Stimulated activated CD4-positive, alpha-beta T cell treated with anti-CD3 and anti-CD28 coated beads, Interleukin-4, amount 100 ng/mL, for 48 hours (primary cell): ENCODE data around the gene KNDC1.

Experiments used
- DNase-seq, 2 donors: peaks; one replicate each; pipeline ENCODE4 v3.0.0-alpha.2; 2020; ENCODE audit warnings: low read depth in 2 of 2

Gene KNDC1

GRCh38 chr10:133191651-133192050 is 31.6 kb downstream of the KNDC1 start:
- no peak for DNase-seq

- DNase-seq: no peak
Measured at GRCh38 chr10:133194151-133194550, 34.1 kb downstream of the KNDC1 start.

- DNase-seq: no peak
Measured at GRCh38 chr10:133195096-133195495, 35.1 kb downstream of the KNDC1 start.

DNA sequence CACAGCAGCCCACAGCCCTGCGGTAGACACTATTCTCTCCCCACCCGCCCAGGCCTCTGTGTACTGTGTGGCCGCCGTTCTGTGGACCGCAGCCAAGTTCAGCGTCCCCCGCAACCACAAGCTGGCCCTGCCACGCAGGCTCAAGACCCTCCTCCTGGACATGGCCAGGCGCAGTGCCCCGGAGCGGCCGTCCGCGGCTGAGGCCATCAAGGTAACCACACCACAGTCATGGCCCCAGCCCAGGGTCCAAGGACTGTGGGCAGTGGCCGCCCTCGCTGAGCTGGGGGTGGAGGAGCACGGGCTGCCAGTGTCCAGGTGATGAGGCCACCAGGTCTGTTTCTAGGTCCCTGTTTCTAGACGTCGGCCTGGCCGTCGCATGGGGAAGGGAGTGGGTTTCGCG is 35.6 kb downstream of the KNDC1 start:
- no peak for DNase-seq

DNA sequence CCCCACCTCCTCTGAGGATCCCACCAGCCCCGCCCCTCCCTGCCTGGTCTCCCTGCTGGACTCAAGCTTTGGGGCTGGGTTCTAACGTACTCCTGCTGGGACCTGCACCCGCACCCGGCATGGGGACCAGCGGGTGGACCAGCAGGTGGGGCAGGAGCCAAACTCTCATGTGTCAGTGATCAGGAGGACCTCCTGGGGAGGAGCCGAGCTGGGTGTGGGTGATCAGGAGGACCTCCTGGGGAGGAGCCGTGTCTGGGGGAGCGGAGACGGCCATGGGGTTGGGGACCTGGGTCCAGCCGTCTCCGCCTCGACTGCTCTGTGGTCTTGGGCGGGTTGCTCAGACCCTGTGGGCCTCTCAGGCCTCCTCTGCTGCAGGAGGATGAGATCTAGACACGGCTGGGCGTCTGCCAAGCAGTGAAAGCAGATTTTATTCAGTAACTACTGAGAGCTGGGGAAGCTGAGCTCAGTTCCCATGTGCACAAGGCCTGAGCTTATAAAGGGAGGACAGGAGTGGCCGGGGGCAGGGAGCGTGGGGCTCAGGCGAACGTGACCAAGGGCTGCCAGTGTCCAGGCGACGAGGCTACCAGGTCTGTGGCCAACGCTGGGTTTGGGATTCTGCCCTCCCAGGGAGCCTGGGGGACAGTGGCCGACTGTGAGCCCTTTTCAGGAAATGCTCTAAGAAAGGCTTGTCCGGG is 36.3 kb downstream of the KNDC1 start:
- DNase-seq: no peak

DNA sequence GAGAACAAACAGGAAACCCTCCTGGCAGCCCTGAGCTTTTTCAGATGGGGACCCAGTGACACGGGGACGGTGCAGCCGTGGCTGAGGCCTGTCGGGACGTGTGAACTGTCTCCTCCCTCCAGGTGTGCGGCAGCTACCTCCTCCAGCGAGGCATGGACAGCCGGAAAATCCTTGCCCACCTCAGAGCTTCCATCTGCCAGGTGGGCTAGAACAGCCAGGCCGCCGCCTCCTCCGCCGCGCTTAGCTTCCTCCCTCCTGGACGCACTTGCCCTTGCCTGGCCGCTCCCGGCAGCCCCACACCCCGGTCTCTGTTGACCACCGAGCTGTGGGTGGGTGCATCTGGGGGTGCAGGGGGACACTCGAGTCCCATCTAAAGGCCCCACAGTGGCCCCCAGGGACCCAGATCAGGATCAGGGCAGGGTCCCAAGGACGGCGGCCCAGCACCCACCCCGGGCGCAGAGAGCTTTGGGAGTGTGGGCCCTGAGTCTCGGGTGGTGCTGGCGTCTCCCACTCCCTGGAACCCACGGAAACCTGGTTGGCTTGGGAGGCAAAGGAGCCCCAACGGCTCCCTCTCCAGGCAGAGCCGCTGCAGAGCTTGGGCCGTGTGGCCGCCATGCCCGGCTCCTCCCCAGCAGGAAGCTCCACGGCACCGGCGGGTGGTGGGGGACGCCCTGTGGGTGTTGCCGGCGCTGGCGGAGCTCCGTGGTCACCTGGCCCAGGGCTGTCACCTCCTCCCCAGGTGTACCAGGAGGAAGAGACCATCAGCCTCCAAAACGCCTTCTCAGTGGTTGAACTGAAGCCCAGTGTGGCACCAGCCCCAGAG is 37.1 kb downstream of the KNDC1 start:
- DNase-seq: no peak

DNA sequence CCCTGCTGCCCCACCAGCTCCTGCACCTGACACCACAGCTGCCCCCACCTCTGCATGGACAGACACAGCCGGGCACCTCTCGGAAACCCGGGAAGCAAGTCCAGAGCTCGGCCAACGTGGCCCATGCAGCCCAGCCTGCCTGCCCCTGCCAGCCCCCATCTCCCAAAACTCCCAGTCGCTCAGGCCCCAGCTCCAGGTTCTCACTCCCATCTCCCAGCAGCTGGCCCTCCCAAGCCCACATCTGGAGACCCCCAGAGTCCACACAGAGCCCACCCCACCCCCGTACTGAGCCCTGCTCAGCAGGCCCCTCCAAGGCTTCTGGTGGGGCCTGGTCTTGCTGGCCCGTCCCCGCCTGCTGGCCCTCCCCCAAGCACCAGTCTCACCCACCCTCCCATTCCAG is 37.8 kb downstream of the KNDC1 start:
- no peak for DNase-seq

- no peak for DNase-seq
Measured at GRCh38 chr10:133198206-133198605, 38.2 kb downstream of the KNDC1 start.

GRCh38 chr10:133198621-133199487 is 38.8 kb downstream of the KNDC1 start:
- no peak for DNase-seq

DNA sequence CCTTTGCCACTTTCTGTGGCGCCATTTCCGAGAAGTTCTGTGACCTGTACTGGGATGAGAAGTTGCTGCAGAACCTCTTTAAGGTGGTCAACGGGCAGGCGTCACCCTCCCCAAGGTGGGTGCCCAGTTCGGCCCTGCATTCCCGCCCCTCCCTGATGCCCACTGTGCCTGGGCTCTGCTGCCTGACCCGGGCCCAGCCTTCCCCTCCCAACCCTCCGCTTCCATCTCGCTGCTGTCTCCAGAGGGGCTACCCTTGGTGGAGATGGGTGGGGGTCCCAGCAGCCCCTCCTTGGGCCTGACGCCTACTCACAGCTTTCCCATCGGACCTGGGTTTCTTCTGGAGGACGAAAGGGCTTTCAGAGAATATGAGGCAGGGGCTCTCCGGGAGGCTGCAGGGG is 39.5 kb downstream of the KNDC1 start:
- no peak for DNase-seq

DNA sequence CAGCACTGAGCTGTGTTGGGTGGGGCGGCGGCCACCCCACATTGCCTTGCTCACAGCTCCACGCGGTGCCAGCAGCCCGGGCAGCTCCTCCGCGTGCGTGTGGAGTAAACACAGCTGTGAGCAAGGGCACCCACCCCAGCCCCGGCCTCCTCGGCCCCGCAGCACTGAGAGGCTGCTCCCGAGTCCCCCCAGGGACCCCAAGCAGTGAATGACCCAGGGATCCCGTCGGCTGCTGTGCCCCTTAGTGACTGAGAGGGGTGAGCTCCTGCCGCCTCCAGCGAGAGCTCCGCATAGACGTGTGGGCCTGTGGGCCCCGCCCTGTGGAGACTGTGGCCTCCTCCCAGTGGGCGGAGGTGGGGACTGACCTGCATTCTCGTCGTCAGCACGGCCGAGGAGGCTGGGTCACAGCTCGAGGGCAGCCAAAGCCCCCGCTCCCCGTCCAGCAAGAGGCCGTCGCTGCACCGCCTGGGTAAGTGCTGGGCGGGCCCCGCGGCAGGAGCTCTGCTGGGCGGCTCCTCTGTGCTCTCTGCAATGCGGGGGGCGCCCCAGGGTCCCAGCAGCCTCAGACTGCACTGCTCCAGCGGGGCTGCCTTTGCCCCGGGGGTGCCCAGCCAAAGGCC is 40.1 kb downstream of the KNDC1 start:
- DNase-seq: no peak

DNA sequence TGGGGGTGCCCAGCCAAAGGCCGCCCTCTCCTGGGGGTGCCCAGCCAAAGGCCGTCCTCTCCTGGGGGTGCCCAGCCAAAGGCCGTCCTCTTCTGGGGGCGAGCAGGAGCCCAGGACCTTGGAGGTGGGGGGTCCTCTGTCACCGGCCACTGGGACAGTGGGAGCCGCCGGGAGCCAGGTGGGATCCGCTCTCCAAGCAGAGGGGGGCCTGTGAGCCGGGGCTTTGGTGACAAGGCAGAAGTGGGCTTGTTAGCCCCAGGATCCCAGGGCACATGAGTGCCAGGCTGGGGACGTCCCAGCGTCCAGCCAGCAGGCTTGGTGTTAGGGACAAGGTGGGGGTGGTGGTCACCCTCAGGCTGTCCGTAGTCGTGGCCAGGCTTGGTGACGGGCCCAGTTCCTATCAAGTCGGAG is 40.6 kb downstream of the KNDC1 start:
- no peak for DNase-seq

DNA sequence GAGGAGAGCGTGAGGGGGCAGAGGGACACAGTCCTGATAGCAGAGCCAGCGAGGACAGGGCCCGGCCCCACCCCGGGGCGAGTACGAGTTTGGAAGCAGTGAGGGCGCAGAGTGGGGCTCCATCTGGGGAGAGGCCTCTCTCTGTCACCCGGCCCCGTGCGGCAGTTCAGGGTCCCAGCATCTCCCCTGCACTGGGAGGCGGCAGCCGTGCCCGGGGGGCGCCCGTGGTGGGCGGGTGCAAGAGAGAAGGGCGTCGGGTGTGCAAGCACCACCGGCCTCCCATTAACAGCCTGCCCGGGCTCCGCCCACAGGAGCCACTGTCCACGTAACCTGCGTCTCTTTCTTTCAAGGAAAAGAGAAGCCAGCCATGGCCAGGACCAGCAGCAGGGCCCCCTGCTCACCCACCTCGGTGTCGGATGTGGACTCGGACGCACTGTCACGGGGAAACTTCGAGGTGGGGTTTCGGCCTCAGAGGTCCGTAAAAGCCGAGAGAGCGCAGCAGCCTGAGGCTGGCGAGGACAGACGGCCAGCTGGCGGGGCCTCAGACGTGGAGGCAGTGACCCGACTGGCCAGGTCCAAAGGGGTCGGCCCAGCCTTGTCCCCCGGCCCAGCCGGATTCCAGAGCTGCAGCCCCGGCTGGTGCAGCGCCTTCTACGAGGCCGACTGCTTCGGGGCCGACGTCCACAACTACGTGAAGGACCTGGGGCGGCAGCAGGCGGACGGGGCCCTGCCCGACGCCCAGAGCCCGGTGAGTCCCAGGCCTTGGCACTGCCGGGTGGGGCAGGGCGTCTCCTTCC is 41.3 kb downstream of the KNDC1 start:
- no peak for DNase-seq

GRCh38 chr10:133201948-133202725 is 42.1 kb downstream of the KNDC1 start:
- no peak for DNase-seq

DNA sequence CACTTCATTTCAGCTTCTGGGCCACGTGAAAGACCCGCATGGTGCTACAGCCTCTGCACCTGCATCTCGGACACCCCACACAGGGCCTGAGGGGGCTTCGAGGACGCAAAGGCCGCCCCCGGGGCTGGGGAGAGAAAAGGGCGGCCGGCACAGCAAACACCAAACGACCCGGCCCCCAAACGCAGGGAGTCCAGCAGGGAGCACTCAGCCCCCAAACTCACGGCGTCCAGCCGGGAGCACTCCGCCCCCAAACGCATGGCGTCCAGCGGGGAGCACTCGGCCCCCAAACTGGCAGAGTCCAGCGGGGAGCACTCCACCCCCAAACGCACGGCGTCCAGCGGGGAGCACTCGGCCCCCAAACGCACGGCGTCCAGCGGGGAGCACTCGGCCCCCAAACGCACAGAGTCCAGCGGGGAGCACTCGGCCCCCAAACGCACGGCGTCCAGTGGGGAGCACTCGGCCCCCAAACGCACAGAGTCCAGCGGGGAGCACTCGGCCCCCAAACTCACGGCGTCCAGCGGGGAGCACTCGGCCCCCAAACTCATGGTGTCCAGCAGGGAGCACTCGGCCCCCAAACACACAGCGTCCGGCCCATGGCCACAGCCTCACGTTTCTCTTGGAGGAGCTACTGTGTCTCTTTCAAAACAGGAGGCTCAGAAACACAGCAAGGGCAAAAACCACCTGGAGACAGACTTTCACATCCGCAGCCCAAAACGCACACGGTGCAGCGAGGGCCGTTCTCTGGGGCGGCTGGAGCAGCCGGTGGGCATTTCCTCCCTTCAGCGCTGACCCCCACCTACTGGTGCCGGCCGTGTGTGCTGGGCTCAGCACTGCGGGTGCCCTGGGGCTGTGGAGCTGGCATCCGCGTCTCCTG is 43.0 kb downstream of the KNDC1 start:
- DNase-seq: no peak

GRCh38 chr10:133203652-133204195 is 43.7 kb downstream of the KNDC1 start:
- DNase-seq: no peak

DNA sequence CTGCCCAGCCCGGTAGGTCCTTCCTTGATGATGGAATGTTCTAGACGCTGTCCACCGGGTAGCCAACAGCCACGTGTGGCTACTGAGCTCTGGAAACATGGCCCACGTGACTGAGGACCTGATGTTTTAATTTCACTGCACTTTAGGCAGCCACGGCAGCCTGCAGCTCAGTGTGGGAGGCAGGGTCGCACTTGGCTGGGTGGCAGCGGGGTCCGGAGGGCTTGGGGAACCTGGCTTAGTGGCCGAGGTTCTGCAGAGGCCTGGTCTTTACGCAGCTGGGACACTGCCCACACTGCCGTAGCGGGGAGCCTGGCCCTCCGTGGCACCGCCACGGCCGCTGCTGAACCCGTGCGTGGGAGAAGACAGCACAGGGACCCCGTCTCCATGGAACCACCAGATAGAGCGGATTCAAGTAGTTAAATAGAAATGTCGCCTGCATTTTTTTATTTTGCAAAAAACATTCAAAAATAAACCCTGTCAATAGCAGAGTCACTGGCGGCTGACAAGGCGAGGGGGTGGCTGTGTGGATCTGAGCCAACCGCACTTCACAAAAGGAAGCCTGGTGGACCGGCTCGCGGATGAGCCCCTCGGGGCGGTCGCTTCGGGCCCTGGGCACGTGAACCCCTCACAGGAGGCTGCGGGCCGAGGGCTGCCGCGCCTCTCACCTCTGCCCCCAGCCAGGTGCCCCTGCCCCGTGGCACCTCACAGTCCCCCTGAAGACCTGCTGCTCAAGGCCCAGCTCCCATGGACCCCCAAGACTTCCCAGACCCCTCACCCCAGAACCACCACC is 44.4 kb downstream of the KNDC1 start:
- no peak for DNase-seq

GRCh38 chr10:133205146-133205545 is 45.1 kb downstream of the KNDC1 start:
- no peak for DNase-seq
